ENCODE results near the gene CDK5RAP3.
A peak's percentile ranks its signal among the peaks of the same experiment; 100 is the strongest.

Gene CDK5RAP3

DNA sequence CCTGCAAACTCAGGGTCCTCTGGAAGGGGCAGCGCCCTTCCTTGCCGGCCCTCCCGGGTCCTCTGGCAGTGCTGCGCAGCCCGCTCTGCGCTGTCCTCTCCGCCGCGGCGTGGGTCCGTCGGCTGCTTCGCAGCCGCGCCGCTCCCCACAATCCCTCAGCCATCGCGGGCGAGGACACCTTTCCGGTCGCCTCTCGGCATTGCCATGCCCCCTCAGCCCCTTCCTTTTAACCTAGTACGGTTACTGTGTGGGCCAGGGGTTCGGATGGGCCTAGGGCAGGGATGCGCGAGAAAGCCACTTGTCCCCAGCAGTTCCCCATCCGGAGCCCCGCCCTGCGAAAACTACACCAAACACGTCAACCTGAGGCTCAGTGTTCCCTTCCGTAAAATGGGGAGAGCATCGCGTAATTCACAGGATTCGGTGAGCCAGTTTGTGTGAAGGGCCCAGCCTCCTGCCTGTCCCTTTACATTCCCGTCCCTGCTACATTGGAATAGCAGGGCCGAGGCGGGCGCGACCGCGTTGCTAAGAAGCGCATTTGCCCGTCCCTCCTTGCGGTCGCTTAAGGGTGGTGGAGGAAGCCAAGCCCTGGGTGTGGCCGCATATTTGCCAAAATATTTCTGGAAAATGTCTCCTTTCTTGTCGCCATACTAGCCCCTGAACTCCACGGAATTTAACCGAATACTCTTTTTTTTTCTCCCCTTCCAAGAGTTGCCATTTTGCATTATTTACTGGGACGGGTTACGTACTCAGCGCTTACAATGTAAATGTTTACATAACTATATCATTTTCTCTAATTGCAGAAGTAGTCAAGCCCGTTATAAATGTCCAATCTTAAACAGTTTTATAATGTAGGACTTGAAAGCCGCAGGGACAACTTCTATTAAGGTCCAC lies 53.5 kb downstream of the CDK5RAP3 start:
- DNase-seq (ENCODE audit: low spot score) = peak; percentile 52

DNA sequence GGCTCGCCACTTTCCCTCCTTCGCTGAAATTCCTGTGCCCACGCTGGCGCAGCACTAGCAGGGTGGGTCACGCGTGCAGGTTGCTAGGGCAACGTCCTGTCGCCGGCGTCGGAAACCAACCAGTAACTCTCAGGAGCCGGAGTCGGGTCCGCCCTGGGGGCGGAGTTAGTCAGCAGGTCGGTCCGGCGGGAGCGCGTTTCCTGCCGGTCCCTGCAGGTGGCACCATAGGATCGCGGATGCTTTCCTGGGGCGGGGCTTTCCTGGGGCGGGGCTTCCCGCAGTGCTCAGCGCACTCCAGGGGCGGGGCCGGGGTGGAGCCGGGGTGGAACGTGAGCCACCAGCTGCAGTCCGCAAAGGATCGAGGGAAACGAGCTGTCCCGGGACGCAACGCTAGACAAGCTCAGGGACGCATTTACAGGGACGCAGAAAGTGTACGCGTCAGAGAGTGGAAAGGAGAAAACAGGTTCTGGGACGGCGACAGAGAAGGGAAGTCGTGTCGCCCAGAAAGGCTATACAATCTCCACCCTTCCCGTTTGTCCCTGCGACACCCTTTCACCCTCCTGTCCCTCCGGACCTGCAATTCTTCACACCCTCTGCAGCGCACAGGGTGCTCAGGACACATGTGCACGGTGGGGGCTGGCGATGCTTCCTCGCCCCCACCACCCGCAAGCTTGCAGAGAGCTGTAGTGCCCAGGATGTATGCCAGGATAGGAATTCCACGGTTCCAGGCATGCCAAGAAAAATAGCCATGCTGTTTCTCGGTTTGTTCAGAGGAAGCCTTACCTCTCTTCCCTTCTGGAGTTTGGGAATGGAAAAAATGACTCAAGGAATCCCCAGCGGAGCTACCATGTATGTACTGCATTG lies 54.4 kb downstream of the CDK5RAP3 start:
- DNase-seq (ENCODE audit: low spot score) = peak; percentile 97

DNA sequence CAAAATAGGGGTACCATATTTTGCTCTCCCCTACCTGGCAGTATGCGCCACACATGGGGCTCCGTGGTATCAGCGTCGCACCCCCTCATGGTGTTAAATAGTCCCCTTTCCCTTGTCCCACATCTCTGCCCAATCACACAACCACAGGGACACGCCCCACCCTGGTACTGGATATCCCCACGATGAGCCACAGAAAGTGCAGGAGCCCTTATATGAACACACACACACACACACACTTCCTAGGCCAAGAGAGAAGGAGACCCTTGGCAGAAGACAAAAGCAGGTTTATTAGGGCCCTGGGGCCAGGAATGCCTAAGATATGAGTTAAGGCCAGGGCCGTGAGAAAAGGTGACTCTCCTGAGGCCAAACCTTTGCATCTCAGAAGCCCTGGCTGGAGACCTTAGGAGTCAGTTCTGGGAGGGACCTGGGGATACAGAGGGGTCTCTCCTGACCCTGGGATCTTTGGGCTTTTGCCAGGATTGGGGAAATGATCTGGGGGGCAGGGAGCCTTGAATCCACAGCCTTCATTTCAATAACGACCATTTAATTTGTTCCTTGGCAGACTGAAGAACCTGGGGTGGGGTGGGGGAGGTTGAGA lies 55.1 kb downstream of the CDK5RAP3 start:
- no peak for DNase-seq (ENCODE audit: low spot score)

DNA sequence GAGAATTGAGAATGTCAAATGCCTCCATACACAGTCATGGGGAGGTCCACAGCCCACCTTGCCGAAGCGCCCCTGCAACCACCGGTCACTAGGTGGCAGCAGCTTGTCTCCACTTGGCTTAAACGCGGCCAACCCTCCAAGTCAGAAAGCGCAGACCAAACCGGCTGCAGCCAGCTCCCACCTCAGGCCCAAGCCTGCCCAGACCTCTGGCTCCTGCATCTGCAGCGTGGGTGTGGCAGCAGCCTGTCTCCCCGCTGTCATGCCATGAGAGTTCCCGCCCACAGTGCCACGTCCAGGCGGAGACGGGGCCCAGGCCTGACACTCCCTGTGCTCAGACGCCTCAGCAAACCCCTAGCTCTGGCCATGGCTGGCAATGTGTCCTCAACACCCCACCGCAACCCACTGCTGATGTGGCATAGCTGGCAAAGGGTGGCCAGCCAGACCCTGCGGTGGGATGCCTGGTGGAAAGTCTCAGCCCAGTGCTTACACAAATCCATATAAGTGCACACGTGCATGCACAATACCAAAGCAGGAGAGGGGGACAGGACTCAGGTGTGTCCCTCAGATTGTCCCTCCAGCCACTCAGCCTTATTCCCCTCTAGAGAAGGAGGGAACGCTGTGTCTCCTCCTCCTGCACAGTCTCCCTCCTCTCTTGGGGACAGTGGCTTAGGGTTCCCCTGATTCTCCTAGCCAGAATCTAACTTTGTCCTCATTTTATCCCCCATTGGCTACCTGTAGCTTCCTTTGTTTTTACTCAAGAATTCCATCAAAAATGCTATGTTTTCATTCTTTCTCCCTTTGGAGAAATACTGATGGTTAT lies 55.8 kb downstream of the CDK5RAP3 start:
- DNase-seq (ENCODE audit: low spot score) = peak; percentile 91

DNA sequence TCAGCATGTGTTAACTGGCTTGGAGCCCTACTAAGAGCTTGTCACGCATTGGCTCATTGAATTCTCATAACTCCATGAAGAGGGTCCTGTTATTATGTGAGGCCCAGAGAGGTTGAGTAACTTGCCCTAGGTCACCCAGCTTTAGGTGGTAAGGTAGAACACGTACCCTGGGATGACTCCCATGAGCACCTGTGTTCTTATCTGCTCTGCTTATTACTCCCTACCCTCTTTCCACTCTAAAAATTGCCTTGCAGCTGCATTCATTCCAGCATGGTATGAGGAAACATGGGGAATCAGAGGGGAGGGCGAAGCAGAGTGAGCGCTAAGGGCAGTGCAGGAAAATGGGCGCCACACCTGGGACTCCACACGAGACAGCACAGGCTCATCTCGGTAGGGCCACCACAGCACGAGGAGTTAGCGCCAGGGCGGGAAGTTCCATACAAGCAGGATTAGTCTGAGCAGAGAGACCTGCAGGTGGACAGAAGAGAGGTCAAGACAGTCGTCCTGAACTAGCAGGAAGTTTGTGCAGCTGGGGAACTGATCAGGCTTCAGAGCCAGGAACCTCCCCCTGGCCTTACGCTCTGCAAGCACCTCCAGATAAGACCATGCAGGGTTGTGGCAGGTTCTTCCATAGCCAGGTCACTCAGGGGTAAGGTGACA lies 56.5 kb downstream of the CDK5RAP3 start:
- DNase-seq (ENCODE audit: low spot score) = no peak

DNA sequence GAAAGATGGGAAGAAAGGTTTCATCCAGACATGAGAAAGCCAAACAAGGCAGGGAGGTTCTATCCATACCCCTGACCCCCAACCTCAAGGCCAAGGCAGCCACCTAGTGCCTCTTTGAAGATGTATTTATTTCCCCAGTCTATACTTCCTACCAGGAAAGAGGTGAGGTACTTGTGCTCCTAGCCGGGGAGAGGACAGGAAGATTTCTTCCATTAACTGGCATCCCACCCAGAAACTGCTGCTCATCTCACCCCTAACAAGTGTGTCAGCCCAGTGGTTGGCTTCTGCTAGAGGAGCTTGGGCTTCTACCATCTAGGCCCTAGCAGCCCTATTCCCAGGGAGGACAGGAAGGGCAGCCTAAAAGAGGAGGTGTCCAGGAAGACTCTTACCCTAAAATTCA lies 57.8 kb downstream of the CDK5RAP3 start:
- no peak for DNase-seq (ENCODE audit: low spot score)

DNA sequence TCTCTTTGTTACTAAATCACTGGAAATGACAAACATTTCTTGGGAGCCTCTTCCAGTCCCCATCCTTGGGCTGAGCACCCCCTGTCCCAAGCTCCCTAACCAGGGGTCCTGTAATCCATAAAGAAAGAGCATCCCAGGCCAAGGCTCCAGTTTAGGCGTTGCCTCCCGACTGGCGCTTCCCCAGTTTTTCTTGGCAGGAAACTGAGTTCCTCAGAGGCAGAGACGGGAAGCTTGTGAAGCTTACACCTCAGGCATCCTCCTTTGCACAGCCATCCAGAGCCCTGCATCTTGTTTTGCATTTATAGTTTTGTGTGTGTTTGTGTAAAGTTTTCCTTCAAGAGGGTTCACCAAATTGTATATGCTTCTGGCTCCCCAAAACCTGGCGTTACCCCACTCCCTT lies 59.6 kb downstream of the CDK5RAP3 start:
- no peak for DNase-seq (ENCODE audit: low spot score)
